LHCN-M2 (cell line): ENCODE results near the gene GUCY2D. TPM values are rescaled to one million over a fixed set of nuclear protein-coding genes. Genes with fewer than 3 reads are reported as not detected.
"Not testable (repeated sequence)": the region's sequence is repeated elsewhere in the genome, so short reads cannot be mapped to it uniquely, and the experiment has no call there.

Experiments
- DNase-seq: peaks from one replicate; pipeline ENCODE4 v3.0.0-alpha.2; 2012; ENCODE audit warnings: low read depth
- polyA plus RNA-seq: library from polyadenylated mRNA; unstranded; fragments of >200 nt; gene quantifications from one replicate; pipeline ENCODE4 v1.2.1, GENCODE V29; 2012; ENCODE audit warnings: missing spikeins
- total RNA-seq: library from RNA; depleted of rRNA; stranded (reverse); fragments of >200 nt; gene quantifications from 2 replicates; pipeline ENCODE4 v1.2.3, GENCODE V29; 2014; rRNA removed

Gene GUCY2D
- not detected in 2 replicates for total RNA-seq
- polyA plus RNA-seq: not detected

DNA sequence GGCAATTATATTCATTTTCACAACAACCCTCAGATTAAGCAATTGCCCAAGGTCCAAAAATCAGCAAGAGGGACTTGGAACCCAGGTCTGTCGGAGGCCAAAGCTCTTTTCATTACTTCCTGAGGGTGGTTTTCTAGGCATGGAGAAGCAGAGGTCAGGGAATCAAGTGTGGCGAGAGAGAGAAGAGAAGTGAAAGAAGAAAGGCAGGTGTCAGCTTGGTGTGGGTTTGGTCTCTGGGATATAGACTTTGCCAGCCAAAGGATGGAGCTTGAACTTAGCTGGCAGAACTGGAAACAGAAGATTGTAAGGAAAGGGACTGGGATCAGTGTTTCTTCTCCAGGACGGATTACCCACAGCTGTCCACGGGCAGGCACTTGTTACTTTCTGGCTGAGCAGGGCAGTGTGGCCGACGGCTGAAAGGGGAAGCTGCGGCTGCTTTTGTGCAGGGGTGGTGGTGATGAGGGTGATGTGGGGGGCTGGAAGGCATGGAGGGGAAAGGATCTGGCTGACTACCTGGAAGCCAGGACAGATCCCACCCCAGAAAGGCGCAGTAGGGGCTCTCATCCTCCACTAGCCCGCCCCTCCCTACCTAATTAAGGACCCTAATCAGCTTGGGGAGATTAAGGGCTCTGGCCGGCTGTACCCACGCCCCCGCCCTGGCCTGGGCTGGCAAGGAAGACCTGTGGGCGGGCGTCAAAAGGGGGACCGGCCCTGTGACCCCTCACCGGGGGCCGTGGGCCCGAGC, at the start of gene GUCY2D:
Gene GUCY2D, plus strand, starts transcription at position 640 of the 745 bp plus-strand sequence. CDS start 433 bp downstream, outside the sequence.
- DNase-seq: no peak

DNA sequence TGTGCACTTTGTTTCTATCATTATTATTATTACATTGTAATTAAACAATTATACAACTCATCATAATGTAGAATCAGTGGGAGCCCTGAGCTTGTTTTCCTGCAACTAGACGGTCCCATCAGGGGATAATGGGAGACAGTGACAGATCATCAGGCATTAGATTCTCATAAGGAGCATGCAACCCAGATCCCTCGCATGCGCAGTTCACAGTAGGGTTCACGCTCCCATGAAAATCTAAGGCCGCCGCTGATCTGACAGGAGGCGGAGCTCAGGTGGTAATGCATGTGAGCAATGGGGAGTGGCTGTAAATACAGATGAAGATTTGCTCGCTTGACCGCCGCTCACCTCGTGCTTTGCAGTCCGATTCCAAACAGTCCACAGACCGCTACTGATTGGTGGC, 49.1 kb upstream of the GUCY2D start:
- DNase-seq: not testable (repeated sequence)

DNA sequence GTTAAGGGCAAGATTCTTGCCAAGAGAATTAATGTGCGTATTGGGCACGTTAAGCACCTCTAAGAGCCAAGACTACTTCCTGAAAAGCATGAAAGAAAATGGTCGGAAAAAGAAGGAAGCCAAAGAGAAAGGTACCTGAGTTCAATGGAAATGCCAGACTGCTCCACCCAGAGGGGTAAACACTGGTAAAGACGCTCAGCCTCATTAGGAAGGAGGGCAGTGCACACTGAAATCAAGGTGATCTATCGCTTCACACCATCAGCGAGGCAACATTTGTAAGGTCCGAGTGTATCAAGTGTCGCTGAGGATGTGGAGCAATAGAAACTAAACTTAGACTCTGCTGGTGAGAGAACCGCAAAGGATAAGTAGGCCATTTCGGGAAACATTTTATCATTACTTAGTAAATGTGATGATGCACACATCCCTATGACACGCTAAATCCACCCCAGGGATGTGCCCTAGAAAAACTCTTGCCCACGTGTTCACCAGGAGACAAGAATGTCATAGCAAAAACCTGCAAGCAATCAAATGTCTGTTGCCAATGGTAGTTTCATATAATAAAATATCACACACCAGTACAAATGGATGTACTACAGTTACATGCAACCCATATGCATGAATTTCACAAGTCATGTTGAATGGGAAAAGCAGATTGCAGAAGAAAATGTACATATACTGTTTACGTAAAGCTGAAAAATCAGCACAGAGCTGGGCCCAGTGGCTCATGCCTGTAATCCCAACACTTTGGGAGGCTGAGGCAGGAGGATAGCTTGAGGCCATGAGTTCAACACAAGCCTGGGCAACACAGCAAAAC, 46.8 kb upstream of the GUCY2D start:
- DNase-seq: no peak

DNA sequence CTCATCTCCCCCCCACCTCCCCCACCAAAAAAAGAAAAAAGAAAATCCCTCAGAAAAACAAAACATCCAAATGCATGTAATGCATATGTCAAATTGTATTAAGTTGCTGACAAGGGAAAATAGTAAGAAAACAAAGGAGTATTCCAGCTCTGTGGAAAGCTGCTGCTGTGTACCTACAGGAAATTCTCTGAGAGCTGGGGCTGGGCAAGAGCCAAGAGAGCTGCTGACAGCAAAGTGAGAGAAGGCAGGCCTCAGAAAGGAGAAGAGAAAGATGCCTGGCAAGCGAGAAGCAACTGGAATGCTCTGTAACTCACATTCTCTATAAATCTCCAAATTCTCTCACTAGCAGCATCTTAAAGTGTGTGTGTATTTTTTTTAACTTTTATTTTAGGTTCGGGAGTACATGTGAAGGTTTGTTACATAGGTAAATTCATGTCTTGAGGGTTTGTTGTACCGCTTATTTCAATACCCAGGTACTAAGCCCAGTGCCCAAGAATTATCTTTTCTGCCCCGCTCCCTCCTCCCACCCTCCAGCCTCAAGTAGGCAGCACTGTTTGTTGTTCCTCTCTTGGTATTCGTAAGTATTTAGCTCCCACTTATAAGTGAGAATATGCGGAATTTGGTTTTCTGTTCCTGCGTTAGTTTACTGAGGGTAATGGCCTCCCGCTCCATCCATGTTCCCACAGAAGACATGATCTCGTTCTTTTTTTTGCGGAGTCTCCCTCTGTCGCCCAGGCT, 46.0 kb upstream of the GUCY2D start:
- no peak for DNase-seq

DNA sequence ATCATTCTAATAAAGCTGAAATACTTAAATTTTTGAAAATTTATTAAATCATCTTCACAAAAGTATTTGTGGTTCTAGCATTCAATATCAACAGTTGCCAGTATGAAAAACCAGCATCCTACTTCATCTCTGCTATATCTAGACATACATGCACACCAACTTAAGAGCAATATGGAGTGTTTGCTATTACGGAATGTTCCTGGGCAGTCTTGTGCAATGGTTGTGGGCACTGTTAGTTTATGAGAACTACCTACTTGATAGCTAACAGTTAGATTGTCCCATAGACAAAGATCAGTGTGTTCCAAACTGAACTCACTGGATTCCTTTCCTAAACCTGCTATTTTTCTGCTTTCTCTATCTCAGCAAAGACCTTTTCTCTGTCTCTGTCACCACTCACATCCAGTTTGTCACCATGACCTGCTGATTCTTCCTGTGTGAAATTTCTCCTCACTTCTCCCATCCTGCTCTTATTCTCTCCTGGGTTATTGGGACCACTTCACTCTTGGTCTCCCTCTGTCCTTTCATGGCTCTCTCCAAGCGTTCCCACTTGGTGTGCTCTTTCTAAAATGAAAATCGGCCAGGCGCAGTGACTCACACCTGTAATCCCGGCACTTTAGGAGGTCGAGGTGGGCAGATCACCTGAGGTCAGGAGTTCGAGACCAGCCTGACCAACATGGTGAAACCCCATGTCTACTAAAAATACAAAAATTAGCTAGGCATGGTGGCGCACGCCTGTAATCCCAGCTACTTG, 42.7 kb upstream of the GUCY2D start:
- peak; percentile 49 for DNase-seq

- no peak for DNase-seq
Observed at GRCh38 chr17:7961421-7961820, 41.0 kb upstream of the GUCY2D start.

DNA sequence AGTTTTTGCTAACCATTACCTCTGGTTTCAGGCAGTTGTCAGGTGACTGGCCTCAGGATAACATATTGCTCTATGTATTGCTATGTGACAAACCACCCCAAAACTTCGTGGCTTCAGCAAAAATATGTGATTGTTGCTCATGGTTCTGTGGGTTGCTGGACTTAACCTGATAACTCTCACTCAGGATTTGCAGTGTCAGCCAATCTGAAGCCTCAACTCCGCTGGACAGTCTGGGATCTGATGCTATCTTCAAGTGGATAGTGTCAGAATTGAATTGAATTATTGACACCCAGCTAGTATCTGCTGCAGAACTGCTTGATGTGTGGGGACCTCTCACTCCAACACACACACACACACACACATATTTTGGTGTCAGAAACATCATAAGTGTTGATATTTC, 34.7 kb upstream of the GUCY2D start:
- no peak for DNase-seq

DNA sequence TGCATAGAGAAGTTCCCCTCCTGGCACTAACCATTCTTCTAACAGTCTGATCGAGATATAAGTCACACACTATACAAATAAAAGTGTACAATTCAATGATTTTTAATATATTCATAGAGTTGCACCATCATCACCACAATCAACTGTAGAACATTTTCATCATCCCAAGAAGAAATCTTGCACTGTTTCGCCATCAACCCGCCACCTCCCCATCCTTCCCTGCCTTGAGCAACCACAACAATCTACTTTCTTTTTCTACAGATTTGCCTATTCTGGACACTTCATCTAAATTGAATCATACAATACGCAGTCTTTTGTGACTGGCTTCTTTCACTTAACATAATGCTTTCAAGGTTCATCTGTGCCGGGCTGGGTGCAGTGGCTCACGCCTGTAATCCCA, 33.0 kb upstream of the GUCY2D start:
- DNase-seq: peak; percentile 19

DNA sequence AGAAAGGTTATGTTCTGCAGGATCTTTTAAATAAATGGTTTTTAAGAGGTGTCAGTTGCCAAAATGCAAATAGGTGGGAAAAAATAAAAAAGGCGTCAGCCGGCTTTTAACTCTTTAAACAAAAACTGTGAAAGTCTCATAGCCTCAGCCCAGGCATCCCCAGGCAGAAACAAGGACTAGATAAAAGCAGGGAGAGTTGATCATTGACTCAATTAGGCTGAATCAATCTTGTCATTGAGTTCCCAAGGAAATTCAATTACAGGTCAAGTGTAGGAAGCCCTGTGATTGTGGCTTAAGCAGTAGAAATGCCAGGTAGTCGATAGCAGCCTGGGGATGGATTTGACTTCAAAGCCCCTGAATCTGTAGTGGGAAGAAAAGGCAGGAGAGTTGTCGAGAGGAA, 30.8 kb upstream of the GUCY2D start:
- no peak for DNase-seq

- peak; percentile 17 for DNase-seq
Observed at GRCh38 chr17:7972131-7972785, 30.2 kb upstream of the GUCY2D start.

DNA sequence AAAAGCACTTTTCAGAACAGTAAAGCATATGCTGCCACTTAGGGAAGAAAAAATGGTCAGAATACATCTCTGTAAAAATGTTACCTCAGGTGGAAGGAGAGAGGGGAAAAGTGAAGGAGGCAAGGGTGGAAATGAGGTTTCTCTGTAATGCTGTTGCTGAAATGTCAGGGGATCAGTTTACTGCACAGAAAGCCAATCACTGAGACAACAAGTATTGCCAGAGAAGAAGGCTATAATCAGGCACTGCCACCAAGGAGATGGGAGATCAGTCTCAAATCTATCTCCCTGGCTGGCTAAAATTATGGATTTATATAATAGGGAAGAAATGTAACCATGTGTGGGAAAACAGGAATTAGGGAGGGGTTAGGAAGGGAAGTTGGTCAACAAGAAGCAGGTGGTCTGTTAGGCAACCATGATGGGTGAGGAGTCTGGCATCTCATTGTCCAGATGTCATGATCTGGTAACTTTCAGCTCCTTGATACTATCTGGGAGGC, 27.7 kb upstream of the GUCY2D start:
- no peak for DNase-seq

DNA sequence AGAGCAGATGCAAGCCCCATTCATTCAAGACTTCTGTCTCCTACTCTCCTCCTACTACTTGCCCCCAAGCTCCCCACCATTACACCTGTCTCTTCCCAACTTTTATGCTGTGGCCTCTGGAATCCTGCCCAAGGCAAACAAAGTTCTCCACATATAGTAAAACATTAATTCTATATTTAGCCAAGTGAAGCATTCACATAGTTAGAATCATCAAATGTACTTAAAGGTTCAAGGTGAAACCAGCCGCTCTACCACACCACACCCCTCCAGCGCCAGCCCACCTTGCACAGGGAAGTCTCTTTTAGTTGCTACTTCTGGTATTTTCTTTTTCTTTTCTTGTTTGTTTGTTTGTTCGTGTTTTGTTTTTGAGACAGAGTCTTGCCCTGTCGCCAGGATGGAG, 25.4 kb upstream of the GUCY2D start:
- DNase-seq: no peak

- no peak for DNase-seq
Observed at GRCh38 chr17:7977805-7978204, 24.6 kb upstream of the GUCY2D start.

- peak; percentile 72 for DNase-seq
Observed at GRCh38 chr17:7982173-7982572, 20.2 kb upstream of the GUCY2D start.

DNA sequence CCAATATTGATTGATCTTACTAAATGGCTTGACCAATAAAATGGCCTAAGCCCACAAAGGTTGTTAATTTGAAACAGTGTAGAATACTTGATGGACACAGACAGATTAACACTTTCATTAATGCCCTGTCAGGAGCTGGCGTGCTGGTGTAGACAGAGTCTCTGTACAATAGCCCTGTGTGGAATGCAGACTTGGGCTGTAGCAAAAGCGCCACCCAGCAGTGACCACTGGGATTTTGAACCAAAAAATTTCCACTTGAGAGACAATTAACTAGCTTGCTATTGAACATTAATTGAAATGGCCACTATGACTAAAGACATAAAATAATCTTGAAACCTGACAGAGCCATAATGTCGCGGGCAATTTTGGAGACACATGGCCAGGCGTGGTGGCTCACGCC, 19.7 kb upstream of the GUCY2D start:
- DNase-seq: peak; percentile 55

DNA sequence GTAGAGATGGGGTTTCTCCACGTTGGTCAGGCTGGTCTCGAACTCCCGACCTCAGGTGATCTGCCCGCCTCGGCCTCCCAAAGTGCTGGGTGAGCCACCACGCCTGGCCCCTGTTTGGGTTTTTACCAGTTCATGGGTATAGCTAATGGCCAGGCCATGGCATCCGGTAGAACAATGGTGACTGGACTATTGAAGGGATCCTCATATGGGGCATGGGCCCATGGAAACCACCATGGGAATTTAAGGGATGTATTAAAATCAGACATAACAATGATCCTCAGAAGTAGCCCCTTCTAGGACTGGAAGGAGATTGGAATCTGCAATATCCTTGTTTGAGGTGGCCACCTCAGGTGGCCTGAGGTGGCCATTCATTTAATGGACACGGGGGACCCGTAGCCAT, 17.5 kb upstream of the GUCY2D start:
- no peak for DNase-seq

- no peak for DNase-seq
Observed at GRCh38 chr17:7987112-7987893, 15.1 kb upstream of the GUCY2D start.

GRCh38 chr17:7988750-7989178, 13.7 kb upstream of the GUCY2D start:
- DNase-seq: peak; percentile 85

GRCh38 chr17:7989781-7990655, 12.4 kb upstream of the GUCY2D start:
- peak; percentile 54 for DNase-seq
